Stimulated activated CD8-positive, alpha-beta memory T cell treated with anti-CD3 and anti-CD28 coated beads, Interleukin-7, amount 100 ng/mL, for 48 hours (primary cell): ENCODE results near the gene UBE2J2.

Source experiments
- DNase-seq, 2 donors: peaks; one replicate each; pipeline ENCODE4 v3.0.0-alpha.2; 2020; ENCODE audit warnings: low read depth in 1 of 2; ENCODE audit errors: extremely low read depth in 1 of 2

UBE2J2 gene

DNA sequence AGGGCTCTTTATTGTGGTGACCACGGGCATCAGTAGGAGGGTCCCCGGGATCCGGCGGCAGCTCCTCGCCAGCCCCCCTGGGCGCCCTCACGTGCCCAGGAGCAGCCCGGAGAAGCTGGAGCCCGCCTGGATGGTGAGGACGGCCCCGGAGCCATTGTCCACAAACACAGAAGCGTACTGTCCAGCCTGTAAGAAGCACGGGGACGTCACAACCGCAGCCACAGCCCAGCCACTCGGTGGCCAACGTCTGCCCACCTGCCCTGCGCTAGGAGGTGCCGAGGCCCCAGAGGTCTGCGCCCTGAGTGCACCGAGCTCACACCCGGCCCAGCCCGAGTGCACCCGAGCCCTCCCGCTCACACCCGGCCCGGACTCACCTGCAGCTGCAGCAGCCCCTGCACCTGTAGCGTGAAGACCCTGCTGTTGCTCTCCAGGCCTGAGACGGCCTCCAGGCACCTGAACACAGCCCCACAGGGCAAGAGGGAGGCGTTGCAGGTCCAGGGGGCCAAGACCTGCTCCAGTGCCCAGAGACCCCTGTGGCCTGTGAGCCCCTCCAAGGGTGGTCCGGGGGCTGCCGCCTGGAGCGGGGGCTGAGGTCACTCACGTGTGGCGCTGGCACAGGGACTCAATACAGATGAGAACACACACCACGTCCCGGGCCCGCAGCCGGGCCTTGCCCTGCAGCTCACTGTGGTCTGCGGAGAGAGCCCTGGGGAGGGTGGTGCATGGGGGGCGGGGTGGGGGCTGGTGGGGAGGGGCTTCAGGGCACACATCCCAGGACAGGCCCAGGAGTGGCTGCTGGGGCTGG lies 31.0 kb downstream of the UBE2J2 start:
- DNase-seq, result no peak

DNA sequence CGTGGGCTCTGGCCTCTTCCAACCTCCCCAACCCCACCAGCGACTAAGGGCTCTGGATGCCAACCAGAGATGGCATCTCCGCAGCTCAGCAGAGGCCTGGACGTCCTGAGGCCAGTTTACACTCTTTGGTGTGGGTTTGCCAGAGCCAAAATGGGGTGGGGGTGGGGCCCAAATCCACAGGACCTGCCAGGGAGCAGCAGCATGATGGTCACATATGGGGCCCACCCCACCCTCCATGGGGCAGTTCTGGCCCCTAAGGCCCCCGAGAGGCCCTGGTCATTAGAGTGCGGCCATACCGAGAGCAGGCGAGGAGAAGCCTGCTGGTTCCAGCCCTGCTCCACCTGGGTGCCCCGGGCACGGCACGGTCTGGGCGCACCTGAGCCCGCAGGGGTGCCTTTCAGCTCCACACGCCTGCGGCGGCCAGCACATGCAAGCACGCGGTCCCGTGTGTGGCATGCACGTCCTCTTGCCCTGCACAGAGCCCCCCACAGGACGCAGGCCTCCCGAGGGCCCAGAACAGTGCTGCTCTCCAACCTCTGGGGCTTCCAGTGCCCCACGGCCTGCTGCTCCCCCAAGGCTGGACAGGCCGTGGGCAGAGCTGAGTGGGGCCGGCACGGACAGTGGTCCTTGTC lies 31.9 kb downstream of the UBE2J2 start:
- DNase-seq, result no peak

DNA sequence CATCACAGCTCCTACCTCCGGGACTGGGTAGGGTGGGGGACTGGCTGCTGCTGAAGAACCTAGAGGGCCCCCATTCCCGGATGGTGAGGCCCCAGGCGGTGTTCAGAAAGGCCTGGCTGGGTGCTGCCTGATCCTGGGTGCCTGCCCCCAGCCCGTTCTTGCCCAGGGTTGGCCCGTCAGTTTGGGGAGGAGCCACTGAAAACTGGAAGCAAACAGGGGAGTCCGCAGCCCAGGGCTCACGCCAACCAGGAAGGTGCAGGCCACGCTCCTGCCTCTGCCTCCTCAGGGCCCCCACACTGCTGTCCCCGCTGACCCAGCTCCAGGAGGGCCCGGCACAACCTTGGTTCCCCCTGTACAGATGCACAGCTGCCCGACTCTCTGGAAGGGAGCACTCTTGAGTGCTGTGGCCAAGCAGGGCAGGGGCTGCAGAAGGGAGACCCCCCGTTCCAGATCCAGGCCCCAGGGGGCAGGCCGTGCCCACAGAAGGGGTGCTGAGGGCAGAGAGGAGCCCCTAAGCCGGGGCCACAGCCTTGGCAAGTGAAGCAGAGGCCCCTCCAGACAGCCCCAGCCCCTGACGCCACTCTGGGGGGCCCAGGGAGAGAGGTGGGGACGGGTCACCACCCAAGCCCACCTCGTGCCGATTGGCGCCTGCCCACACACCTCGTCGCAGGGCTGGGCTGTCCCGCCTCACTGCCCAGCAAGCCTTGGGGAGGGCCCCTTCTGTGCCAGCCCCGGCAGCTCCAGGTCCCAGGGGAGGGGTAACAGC lies 32.6 kb downstream of the UBE2J2 start:
- DNase-seq, result no peak

DNA sequence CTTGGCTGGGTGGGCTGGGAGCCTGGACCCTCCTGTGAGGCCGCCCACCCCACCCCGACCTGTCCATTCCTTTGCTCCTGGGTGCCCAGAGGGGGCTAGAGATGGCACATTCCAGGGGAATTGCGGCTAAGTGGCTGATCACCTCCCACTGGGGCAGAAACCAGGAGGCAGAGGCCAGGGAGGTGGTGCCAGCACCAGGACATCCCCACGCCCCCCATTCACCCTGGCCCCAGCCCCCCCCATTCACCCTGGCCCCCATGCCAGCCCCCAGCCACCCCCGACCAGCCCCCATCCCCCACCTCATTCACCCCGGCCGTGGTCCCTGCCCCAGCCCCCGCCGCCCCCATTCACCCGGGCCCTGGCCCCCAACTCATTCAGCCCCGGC lies 33.3 kb downstream of the UBE2J2 start:
- no peak for DNase-seq

DNA sequence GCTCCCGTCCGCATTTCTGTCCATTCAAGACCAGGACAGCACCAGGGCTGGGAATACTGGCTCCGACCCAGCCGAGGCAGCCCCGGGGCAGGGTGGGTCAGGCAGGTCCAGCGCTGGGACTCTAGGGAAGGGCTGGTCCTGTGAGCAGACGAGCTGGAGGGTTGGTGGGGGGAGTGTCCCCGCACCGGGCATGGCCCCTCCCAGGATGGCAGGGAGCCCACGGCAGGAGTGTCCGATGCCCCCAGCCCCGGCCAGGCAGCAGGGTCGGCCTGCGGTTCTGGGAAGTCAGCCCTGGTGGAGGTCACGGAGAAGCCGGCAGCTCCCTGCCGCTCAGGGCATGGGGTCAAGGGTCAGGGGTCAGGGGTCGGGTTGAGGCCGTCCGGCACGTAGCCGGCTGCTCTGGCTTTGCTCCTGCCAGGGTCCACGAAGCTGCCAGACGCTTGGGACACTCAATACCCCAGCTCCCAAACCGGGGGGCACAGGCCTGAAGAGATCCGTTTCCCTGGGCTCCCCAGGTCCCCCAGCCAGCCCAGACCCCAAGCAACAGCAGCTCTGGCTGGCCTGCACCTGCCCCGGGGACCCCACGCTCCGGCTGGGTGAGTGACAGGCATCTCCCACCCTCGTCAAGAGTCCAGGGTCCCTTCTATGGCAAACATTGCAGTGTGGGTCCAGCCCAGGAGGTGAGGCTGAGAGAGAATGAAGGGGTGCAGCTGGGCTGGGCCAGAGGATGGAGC lies 33.9 kb downstream of the UBE2J2 start:
- no peak for DNase-seq

DNA sequence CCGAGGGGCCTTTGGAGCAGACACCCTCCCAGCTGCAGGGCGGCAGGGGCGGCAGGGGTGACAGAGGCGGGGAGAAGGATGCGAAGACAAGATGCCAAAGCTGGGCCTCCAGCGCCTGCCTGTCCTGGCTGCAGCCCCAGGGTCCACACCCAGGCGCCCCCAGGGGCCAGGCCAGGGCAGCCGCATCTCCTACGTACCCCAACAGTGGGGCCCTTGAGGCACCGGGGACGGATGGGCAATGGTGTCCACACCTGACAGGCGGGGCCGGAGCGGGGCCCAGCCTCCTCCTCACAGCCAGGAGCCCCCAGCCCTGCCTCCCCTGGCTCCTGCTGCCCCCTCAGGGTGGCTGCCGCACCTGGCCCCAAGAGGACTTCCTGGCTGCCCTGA lies 34.4 kb downstream of the UBE2J2 start:
- DNase-seq, result no peak

DNA sequence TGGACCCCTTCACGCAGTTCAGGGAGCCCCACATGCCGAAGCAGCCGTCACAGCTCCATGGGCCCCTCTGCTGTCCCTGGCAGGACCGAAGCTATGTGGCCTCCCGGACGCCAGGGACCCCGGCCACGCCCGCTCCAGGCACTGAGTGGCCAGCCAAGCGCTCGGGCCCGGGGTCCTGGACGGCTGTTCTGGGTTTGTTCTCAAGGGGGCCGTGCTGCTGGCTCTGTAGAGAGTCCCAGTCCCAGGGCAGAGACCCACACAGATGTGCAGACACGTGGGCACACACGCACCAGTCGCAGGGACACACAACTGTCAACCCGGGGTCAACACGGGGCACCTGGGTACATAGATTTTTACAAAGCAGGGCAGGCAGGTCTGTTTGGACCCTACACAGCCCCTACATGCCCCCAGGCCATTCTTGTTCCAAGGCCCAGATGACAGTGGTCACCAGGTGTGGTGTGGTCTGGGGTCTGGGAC lies 34.9 kb downstream of the UBE2J2 start:
- no peak for DNase-seq

DNA sequence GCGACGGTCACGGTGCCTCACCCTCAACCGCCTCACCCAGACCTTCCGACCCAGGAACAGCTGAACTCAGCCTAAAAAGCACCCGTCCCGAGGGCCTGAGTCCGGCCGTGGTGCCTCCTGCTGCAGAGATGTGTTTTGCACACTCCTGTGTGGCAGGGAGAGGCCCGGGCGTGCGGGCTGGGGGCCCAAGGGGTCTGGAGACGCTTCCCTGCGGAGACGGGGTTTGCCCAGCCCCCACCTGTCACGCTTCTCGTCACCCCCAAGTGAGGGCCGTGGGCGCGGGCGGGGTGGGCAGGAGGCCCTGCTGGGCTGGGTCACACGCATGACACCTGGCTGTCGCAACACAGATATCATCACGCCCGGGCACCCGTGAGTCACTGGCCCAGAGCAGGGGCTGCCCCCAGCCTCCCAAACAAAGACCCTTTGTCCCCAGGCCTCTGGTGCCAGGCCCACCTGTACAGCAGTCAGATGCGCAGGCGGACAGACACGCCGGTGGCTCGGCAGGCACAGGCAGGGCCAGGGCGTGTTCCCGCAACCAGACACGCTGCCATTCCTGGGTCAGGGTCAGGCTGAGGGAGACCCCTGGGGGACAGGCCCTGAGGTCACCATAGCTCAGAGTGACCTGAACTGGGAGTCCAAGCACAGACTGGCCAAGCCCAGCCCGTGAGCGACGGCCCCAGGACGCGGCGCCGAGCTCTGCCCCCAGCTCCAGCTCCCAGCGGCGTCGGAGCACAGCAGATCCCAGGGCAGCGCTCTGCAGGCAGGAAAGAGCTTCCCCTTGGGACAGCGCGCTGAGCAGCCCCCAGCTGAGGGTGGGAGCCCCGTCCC lies 35.6 kb downstream of the UBE2J2 start:
- no peak for DNase-seq

DNA sequence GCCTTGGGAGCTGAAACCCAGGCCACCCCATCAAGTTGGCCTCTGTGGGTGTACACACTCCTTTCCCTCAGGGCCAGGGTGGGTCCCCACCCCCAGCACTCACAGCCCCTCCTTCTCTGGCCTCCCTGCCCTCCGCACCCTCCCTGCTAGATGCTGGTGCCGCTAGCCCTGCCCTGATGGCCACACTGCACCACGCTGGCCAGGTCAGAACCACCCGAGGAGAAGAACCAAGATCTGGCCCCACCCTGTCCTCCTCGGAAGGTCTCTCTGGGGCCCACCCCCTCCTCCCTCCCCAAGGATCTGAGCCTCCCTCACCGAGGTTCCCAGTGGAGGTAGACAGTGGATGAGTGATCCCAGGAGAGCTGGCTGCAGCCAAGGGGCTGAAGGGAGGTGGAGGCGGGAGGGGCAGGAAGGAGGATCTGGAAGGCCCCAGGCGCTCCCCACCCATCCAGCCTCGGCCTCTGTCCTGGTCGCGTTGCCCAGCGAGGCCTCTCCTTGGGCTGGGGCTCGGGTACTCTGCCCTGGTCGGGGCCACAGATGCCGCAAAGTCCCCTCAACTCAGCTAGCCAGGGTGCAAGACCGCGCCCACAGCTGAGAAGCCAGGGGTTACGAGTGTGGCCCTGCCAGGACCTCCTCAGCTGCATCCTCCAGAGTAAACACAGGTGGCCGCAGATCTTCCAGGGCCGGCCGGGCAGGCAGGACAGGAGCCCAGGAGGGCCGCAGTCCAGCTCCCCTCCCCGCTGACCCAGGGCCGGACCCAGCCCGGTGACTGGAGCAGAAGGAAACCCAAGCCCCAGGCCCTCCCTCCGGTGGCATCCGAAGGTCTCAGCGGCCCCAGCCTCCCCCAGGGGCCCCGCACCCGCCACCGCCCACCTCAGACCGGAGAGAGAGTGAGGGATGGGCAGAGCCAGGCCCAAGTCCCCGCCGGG lies 36.4 kb downstream of the UBE2J2 start:
- no peak for DNase-seq

DNA sequence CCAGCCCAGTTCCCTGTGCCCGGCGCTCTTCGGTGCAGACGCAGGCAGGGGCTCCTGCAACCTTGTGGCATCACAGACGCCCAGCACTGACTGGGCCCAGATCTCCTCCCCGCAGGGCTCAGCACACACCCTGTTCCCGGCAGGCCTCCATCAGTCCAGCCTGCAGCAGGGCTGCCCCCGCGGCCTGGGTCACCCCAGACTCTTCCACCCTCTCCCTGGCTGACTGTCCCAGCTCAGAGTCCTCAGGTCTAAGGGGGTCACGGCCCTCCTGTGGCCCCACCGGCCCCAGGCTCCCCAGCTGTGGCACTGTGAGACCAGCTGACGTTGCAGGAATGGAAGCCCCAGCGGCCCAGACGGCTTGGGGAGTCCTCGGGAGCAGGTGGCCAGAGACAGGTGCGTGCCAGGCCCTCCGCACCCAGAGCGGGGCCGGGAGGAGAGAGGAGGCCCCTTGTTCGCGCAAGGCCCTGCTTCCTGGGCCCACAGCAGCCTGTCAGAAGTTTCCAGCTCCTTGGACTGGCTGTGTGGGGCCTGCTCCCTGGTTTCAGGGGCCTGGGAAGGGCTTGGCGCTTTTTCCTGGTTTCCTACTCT lies 37.4 kb downstream of the UBE2J2 start:
- no peak for DNase-seq

DNA sequence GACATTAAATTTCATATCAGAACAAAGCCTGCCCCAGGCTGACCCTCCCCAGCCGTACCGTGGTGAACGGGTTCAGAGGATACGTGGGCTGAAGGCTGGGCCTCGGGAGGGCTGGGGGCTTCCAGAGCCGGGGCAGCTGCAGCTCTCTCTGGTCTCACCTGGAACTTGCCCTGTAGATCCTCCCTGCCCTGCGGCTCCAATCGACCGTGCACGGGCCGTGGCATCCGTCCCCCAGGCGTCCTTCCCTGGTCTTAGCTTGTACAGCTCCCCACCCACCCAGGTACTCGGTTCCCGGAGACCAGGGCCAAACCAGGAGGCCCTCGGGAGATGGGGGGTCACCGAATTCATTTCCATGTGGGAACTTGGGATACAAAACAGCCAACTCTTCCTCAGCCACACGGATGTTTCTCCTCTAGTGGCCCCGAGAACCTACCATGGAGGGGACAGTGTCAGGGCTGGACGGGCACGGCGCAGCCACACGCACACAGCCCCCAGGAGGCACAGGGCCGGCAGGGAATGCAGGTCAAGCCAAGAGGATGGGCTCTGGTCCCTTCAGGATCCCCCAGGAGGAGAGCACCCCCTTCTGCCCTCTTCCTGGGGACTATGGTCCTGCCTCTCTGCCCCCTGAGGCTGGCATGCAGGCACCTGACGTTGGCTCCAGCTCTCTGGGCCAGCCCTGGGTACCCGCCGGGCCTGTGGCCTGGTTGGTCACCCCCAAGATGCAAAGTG lies 38.5 kb downstream of the UBE2J2 start:
- no peak for DNase-seq

DNA sequence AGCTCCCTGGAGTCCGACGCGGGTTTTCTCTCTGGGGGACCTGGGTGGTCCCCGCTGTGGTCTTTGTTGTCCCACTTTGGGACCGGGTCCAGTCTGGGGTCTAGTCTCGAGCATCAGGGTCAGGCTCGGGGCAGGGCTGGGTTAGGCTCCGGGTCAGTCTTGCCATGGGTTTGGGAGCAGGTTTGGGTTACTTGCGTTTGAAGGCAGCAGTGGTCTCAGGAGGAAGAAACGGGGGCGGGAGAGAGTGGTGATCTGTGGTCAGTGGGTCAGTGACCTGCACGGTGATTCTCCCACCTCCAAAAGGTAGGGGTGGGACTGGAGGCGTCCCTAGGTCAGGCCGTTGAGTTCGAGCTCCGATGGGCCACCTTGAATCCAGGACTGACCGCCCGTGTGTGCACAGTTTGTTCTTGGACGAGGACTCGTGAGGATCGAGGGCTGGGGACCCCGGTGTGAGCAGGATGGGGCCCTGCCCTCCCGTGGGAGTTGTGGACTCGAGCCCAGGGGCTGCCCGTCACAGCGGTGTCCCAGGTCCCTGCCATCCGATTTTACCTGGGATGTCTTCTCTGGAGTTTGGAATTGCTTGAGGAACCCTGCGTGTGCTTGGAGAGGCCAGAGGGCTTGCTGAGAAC lies 39.4 kb downstream of the UBE2J2 start:
- DNase-seq, result no peak

DNA sequence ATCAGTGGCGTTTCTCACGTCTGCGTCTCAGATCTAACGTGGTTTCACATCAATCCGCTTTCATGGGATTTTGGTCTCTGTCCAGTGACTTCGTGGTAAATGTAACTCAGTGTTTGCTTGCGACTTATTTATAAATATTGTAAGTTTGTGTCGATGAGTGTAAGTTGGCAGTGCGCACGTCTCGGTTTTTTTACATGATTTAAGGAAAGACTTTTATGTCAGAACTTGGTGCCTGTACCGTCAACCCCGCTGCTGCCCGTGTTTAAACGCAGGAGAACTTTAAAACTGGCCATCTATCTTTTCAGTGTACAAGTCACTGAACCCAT lies 40.1 kb downstream of the UBE2J2 start:
- no peak for DNase-seq

DNA sequence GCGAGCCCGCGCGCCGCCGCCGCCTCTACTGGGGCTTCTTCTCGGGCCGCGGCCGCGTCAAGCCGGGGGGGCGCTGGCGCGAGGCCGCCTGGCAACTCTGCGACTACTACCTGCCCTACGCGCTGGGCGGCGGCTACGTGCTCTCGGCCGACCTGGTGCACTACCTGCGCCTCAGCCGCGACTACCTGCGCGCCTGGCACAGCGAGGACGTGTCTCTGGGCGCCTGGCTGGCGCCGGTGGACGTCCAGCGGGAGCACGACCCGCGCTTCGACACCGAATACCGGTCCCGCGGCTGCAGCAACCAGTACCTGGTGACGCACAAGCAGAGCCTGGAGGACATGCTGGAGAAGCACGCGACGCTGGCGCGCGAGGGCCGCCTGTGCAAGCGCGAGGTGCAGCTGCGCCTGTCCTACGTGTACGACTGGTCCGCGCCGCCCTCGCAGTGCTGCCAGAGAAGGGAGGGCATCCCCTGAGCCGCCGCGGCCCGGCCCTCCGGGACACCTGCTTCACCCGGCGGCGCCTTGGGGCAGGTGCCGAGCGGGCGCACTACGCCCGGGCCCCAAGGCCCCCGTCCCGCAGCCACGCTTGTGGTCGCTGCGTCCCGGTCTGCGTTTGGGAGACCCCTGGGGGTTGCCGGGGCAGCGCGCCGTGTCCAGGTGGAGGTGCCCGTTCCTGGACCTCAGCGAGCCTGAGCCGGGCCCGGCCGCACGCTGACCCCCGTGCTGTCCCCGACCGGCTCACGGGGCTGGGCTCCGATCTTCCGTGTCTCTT lies 40.7 kb downstream of the UBE2J2 start:
- no peak for DNase-seq

DNA sequence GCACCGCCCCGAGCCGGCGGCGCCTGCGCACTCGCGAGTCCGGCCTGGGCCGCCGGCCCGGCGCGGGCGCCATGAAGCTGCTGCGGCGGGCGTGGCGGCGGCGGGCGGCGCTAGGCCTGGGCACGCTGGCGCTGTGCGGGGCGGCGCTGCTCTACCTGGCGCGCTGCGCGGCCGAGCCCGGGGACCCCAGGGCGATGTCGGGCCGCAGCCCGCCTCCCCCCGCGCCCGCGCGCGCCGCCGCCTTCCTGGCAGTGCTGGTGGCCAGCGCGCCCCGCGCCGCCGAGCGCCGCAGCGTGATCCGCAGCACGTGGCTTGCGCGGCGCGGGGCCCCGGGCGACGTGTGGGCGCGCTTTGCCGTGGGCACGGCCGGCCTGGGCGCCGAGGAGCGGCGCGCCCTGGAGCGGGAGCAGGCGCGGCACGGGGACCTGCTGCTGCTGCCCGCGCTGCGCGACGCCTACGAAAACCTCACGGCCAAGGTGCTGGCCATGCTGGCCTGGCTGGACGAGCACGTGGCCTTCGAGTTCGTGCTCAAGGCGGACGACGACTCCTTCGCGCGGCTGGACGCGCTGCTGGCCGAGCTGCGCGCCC lies 41.4 kb downstream of the UBE2J2 start, which contains the start of gene B3GALT6:
Gene B3GALT6 (plus strand): TSS at position 30 of the 588 bp plus-strand sequence. CDS start 42 bp downstream, at position 72.
- no peak for DNase-seq

DNA sequence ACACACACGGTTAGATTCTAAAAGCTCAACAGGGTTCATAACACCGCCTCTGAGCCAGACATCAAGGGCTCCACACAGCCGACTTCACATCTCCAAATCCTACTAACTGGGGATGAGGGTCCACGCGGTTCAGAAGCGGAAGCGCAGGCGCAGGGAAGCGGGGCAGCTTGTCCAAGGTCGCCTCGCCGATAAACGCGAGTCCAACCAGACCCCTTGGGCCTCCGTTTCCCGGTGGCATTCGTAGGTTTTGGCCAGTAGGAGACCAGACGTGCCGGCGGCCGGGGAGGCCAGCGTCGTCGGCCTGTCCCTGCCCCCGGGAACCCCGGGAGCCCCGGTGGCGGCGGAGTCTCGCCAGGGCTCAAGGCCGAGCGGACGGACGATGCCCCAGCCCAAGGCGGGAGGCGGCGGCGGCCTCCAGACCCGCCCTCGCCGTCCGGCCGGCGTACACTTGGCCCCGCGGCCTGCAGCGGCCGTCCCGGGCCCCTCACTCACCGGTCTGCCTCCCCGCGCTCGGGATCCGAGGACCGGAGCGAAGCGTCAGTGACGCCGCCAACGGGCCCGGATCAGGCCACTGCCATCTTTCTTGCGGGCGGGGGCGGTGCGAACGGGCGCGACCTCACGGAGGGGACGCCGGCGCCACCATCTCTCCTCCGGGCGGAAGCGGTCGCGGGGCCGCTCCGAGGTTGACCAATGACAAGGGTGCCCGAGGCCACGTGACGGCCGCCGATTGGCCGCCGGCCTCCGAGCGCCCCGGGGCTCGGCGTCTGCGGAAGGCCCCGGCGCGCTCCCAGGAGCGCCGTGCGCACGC lies 42.0 kb downstream of the UBE2J2 start, which contains the start of gene SDF4:
Gene SDF4 (minus strand): TSS at position 602 of the 808 bp plus-strand sequence. CDS start 3,229 bp downstream, outside the sequence.
- DNase-seq, result peak; percentile 93 to 94
